NOMO-1 treated with dmso at 0.1 percent for 144 hours (cell line): ENCODE data around the gene MYRFL.

Experiments
- DNase-seq: peaks from one replicate; lab custom pipeline; 2025; ENCODE audit not compliant: unreplicated experiment; lab: John Stamatoyannopoulos, UW

MYRFL gene

GRCh38 chr12:69896653-69897381, 71.8 kb downstream of the MYRFL start:
- no peak for DNase-seq

DNA sequence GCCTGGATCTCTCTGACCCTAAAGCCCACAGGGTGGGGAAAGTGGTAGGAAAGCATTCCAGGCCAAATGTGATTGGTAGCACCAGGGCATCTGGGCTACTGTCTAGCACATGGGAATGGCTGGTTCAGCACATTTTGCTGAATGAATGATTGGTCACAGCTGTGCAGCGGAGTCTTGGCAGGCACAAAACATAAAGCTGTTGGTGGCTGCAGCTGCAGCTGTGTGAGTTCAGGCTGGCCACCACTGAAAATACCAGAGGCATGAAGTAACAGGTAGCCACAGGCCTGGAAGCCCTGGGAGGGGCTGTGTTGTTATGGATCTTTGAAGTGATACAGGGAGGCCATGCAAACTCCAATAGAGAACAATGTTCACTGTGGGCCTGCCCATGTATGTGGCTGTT, 72.7 kb downstream of the MYRFL start:
- DNase-seq, result no peak

- DNase-seq, result no peak
These were observed 73.2 kb downstream of the MYRFL start for GRCh38 chr12:69898236-69898635.

DNA sequence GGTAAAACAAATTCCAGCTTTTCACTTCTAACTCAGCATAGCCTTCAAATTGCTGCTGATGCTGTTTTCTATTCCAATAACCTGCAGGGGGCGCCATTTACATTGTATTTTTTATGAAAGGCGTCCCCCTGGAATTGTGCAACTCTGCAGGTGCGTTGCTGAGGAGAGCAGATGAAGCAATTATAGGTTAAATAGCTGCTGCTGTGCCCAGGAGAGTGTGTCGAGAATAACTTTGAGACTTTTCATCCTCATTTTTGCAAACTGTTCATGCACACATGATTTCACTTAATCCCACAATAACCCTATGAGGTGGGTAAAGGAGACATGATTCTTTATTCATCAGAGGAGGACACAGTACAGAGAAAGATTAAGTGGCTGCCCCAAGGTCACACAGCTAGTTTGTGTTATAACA, 75.7 kb downstream of the MYRFL start:
- DNase-seq, result no peak

- no peak for DNase-seq
These were observed 76.3 kb downstream of the MYRFL start for GRCh38 chr12:69901221-69901905.

DNA sequence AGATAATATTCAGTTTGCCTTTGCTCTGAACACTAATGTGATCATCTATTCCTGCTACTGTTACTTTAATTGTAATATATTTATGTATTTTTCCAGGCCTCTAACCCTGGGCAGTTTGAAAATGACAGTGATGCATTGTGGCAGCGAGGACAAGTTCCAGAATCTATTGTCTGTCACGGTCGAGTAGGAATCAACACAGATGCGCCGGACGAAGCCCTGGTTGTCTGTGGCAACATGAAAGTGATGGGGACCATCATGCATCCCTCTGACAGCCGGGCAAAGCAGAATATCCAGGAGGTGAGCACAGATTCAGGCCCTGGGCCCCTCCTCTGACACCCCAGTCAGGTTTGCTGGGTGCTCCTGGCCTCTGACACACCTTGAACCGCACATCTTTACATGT, 78.5 kb downstream of the MYRFL start:
- no peak for DNase-seq

GRCh38 chr12:69904777-69905176, 79.8 kb downstream of the MYRFL start:
- DNase-seq, result no peak

GRCh38 chr12:69905801-69906200, 80.8 kb downstream of the MYRFL start:
- no peak for DNase-seq

GRCh38 chr12:69906411-69907216, 81.6 kb downstream of the MYRFL start:
- no peak for DNase-seq

GRCh38 chr12:69908203-69908602, 83.2 kb downstream of the MYRFL start:
- DNase-seq, result no peak

- DNase-seq, result no peak
These were observed 85.7 kb downstream of the MYRFL start for GRCh38 chr12:69910694-69911093.

DNA sequence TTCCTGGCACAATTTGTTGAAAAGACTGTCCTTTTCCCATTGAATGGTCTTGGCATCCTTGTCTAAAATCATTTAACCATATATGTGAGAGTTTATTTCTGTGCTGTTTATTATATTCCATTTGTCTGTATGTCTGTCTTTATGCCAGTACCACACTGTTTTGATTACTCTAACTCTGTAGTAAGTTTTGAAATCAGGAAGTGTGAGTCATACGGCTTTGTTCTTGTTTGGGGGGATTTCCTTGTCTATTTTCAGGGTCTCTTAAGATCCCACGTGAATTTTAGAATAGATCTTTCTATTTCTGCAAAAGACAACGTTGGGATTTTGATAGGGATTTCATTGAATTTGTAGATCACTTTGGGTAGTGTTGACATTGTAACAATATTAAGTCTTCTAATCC, 88.5 kb downstream of the MYRFL start:
- DNase-seq, result no peak

GRCh38 chr12:69915964-69916363, 90.9 kb downstream of the MYRFL start:
- no peak for DNase-seq

DNA sequence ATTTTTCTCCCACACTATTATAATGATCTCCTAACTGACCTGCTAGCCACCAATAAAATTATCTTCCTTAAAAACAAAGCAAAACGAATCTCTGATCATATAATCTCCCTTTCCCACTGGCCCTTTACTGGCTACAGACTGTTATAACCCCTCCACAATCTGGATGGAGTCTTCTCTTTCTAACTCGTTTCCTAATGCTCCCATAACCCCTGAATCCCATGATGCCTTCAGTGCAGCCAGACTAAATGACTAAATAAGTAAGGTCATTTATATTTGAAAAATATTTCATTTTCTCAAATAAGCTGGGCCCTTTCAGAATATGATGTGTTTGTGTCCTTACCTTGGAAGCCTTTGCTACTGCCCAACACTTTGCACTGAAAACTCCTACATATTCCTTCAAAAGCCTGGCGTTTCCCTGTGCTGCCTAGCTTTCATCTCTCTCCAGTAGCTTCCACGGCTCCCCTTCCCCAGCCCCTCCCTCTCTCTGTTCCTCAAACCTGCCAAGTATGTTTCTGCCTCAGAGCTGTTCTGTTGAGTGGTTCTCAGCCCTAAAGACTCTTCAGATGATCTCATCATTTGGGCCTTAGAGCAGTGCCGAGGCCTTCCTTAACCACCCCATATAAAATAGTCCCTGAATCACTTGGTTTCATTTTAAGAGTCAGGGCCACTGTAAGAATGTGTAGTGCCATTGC, 91.7 kb downstream of the MYRFL start:
- DNase-seq, result no peak

DNA sequence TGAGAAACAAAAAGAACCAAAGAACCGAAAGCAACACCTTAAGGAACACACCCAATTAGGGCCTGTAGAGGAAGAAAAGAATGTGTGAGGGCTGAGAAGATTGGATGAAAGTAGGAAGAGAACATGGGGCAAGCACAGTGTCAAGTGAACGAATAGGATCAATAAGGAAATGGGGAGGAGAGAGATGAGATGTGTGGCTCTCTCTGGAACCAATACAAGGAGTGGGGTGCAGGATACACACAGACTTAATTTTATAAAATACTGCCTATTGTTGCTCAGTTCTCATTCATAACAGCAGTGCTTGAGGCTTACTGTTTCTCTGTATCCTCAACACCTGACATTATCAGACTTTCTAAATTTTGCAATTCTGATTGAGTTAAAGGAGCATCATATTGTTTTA, 93.3 kb downstream of the MYRFL start:
- no peak for DNase-seq

DNA sequence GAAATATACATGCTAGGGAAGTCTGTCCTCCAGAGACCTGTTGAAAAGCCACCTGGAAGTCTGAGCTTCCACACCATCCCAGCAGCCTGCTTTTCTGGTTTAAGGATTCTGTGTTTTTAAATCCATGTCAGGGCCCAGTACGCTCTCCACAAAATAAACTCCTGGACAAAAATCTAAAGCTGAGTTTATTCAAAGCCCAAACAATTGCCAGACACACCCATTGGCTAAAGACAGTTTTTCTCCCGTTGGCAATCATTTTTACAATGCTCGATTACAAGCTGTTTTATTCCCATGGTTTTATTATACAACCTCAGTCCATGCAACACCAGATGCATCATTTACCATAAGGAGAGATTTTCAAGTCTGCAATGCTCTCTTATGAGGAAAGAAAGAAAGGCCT, 94.5 kb downstream of the MYRFL start:
- no peak for DNase-seq

DNA sequence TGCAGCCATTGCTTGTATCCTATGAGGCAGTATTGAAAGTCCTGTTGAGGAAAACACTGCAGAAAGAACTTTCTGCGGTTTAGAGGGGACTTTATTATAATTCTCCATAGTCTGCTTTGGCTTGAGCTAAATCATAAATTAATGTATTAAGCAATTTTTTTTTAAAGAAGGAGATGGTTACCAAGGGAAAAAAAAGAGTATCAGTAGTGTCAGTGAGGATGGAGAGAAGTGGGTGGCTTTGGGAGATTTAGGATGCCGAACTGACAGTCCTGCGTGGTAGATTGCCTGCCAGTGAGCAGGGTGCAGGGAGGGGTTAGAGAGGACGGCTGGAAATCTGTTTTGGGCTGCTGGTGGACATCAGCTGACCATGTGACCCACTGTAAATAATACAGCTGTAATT, 96.8 kb downstream of the MYRFL start:
- DNase-seq, result no peak

- no peak for DNase-seq
These were observed 98.0 kb downstream of the MYRFL start for GRCh38 chr12:69922999-69923398.

DNA sequence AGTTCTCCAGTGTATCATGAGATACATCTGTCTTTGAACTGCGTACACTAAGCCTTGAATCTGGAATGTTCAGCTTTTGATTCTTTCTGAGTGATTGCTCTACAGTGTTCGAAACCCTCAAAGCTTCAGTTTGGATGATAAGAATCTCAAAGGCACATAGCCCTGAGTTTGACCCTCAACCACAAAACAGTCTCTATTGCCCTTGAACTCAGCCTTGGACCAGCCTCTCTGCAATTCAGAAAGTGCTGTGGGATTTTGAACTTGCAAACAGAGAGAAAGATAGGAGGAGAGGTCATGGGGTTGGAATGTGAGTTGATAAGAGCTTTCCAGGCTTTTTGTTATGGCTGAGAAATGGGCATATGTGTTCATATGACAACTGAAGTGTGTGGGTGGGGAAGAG, 100.3 kb downstream of the MYRFL start:
- no peak for DNase-seq

DNA sequence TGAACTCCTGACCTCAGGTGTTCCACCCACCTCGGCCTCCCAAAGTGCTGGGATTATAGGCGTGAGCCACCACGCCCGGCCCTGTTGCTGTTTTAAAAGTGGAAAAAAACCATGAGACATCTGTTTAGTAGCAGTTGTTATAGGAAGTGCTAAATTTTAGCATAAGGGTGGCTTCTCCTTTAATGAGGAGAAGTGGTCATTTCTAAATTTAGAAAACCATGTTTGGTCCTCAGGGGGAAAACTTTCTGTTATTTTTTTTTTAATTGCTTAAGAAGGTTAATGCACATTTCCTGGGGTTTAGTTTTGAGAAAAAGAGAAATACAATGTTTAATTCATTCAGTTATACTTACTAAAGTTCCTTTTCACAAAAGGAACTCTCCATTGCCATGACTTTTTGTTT, 102.1 kb downstream of the MYRFL start:
- DNase-seq, result peak; percentile 14

GRCh38 chr12:69929125-69929524, 104.1 kb downstream of the MYRFL start:
- no peak for DNase-seq
